ENCODE measurements around the gene ZNF385C.

ZNF385C gene

GRCh38 chr17:41976142-41976768 is 122.0 kb downstream of the ZNF385C start:
- DNase-seq (ENCODE audit: low read depth), result peak; percentile 61
- H3K4me3 ChIP-seq (ENCODE audit: low read depth, low read length), result no peak overlapping the region
- no peak for TF ChIP-seq CTCF (IDR thresholded peaks at IDR 0.05; ENCODE audit: insufficient read depth, low read depth, low read length, missing control alignments)

All from GM12865 (cell line).